Stimulated activated naive CD4-positive, alpha-beta T cell treated with Interleukin-2 at 50 U/mL for 16 hours (primary cell): Measurements from ENCODE around the gene FAM229A.
"Not testable (repeated sequence)": the region's sequence is repeated elsewhere in the genome, so short reads cannot be mapped to it uniquely, and the experiment has no call there.

Experiments
- DNase-seq: peaks from one replicate; lab custom pipeline; 2025; lab: John Stamatoyannopoulos, UW

FAM229A gene, protein sequence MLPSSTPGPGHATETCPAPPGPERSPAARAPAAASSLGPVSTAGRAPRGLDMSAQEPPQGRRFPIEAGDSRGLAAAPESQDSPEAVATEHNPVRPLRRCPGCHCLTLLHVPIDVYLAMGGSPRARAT

DNA sequence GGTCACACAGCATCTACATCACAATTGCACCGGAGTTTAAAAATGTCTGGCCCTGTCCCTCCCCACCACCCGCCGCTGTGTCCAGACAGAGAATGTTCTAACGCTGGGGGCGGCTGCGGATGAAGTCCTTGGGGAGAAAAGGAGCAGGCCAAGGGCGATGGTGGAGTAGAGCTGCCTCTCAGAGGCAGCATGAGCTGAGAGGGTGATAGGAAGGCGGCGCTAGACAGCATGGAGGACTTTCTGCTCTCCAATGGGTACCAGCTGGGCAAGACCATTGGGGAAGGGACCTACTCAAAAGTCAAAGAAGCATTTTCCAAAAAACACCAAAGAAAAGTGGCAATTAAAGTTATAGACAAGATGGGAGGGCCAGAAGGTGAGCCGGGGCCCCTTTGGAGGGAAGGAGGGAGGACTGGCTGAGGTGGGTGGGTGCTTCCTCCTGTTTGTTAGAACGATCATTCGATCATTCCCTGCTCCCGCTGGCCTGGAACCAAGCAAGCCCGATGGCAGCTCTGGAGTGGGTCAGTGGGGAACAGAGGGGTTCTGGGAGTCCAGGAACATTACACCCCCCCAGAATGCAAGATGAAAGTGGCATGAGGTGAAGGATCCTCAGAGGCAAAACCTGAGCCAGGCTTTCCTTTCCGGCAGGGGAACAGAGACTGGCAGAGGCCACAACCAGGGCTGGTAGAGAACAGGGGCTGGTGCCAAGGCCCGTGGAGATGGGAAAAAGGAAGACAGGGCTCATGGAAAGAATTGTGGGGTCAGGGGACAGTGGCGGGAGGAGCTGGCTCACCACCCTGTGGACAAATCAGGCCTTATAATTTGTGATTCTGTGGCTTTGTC, at the start of gene FAM229A, which contains the start of gene TSSK3:
TSS of gene FAM229A (minus strand) at position 12 of the 840 bp plus-strand sequence. CDS start 394 bp downstream, outside the sequence.
TSS of gene TSSK3 (plus strand) at position 66 of the 840 bp plus-strand sequence. CDS start at position 229, 163 bp downstream.
- DNase-seq: no peak

DNA sequence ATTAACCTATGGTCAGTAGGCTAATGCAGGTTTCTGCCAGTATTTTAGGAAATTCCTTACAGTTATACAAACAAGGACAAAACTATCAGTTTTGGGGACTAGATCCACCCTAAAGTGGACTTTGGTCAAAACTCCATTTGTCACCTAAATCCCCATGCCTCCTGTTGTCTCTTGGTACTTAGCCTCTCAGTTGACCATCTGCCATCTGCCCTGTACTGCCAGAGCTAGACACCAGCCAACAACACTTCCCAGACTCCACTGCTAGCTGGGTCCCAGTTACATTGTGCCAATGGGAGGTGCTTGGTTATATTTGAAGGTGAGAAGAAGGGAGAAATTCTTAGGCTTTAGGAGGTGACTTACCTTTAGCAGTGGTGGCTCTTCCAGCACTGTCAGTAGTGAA, 49.0 kb upstream of the FAM229A start:
- DNase-seq: no peak

DNA sequence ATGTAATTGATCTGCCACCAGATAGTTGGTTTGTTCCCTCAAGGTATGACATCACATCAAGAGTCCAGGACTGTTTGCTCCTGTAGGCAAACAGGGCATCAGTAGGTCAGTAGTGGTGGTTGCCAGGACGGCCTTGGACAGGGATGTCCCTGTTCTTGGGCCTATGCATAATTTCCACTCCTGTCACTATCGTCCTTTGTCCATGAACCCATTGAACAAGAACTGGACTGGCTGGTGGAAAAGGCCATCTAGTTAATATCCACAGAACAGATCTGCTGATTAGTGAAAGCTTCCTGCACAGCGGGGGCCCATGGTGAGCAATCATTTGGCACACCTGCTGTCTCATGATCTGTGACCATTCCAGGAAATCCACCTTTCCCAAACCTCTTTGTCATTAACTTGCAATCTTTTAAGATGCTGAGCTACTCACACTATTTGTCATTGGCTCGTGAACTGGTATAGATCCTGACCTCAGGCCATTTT, 44.4 kb upstream of the FAM229A start:
- no peak for DNase-seq

DNA sequence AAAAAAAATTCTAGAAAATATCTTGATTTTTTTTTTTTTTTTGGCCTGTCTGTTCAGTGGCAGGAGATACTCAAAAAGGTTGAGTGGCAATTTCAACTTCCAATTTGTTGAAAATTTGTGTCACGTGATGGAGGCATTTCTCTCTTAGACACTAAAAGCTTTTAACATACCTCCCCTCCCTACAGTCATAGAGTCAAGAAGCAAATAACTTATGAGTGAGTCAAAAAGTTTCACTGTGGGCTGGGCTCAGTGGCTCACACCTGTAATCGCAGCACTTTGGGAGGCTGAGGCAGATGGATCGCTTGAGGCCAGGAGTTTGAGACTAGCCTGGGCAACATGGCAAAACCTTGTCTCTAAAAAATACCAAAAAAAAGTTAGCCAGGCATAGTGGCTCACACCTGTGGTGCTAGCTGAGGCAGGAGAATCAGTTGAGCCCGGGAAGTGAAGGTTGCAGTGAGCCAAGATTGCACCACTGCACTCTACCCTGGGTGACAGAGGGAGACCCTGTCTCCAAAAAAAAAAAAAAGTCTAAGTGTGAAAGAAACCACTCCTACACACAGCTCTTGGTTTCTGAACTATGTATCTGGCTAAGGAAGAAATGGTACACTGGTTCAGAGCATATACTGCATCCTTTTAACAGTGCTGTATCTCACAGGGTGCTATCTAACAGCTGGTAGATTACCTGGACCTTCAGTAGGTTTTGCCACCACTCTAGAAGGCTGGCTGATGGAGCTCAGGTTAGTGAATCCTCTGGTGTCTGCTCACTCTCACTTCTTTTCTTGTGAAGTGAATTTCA, 43.6 kb upstream of the FAM229A start:
- DNase-seq: no peak

DNA sequence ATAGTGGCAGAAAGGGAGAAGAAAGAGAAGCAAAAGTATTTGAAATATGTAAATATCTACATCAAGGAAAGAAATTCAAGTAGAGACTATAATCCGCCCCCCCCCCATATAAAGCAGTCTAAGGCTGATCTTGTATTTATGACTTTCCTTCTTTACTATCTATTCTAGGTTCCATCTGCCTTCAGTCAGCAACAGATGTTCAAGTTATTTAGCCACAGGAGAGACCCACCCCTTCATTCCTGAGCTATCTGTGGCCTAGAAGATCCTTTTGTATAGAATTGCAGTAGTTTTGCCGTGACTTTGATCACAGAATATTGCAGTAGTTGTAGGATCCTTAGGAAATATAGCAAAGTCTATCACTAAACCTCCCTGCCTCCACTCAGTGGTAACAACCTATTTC, 42.7 kb upstream of the FAM229A start:
- DNase-seq: no peak

DNA sequence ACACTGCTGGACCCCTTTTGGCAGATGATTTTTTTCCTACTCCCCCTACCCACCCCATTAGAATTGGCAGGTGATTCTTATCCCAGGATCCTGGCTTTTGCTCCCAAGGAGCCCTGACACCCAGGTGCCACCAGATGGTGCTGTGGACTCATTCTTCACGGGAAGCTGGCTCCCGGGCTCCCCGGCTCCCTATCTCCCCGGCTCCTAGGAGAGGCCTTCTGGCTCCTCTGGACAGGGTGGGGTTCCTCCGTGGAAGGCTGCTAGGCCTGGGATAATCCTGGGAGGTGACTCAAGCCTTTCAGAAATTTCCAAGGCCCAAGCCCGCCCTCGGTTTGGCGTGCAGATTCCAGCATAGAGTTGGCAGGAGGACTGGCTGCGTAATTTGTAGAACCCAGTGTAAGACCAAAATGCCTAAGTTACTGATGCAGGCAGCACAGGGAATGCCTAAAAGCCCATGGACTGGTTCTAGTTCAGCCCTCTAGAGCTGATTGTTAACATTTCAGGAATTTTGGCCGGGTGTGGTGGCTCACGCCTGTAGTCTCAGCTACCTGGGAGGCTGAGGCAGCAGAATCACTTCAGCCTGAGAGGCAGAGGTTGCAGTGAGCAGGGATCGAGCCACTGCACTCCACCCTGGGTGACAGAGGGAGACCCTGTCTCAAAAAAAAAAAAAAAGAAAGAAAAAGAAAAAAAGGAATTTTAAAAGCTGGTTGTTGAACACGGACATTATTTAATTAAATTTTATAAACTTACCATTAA, 38.8 kb upstream of the FAM229A start:
- DNase-seq: peak; percentile 20

DNA sequence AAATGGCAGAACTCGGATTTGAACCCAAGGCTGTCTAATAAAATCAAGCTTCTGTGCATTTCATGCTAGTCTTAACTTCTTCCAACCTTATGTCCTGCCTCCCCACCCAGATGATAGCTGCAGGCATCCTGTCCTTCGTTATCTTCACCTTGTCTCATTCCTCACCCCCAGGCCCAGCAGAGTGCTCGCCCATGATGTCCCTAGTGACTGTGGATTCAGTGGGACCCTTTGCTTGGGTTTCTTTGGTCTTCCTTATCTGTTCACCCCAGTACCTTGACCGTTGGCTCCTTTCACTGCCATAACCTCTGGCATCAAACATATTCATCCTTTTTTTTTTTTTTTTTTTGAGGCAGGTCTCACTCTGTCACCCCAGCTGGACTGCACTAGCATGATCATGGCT, 37.6 kb upstream of the FAM229A start:
- DNase-seq: no peak

DNA sequence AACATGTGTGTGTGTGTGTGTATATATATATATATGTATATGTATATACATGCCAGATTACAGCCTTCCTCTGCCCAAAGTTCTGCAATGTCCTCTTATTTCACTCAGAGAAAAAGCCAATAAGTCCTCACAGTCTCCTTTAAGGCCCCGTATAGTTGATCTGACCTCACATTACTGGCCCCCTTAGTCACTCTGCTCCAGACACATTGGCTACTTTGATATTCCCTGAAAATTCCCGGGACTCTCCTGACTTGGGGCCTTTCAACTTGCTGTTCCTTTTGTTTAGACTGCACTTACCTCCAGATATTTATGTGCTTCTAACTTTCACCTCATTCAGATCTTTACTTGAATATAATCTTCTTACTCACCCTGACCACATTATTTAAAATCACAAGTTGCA, 36.1 kb upstream of the FAM229A start:
- no peak for DNase-seq

DNA sequence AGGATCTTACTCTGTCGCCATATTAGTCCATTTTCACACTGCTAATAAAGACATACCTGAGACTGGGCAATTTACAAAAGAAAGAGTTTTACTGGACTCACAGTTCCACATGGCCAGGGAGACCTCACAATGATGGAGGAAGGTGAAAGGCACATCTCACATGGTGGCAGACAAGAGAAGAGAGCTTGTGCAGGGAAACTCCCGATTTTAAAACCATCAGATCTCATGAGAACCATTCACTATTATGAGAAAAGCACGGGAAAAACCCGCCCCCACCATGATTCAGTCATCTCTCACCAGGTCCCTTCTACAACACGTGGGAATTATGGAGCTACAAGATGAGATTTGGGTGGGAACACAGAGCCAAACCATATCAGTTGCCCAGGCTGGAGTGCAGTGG, 34.2 kb upstream of the FAM229A start:
- not testable (repeated sequence) for DNase-seq

DNA sequence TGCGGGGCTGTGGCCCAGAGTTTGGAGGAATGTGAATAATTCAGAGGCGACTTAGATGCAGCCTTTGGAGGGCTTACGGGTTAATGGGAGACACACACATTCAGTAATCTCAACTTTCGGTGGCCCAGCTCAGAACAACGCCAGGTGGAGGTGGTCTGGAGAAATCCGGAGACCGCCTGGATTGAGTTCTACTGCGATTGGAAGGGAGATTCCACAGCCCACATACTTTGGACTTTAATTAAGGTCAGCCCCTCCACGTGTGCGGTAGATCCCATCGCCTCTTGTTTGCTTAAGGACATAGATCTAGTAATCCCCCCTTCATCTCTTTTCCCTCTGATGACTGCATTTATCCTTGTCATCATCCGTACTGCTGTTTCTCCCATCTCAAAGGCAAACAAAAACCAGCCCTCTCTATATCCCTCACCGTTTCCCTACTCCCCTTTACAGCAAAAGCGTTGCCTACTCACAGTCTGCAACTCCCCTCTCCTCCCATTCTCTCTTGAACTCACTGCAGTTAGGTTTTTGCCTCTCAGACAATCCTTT, 32.7 kb upstream of the FAM229A start:
- no peak for DNase-seq

DNA sequence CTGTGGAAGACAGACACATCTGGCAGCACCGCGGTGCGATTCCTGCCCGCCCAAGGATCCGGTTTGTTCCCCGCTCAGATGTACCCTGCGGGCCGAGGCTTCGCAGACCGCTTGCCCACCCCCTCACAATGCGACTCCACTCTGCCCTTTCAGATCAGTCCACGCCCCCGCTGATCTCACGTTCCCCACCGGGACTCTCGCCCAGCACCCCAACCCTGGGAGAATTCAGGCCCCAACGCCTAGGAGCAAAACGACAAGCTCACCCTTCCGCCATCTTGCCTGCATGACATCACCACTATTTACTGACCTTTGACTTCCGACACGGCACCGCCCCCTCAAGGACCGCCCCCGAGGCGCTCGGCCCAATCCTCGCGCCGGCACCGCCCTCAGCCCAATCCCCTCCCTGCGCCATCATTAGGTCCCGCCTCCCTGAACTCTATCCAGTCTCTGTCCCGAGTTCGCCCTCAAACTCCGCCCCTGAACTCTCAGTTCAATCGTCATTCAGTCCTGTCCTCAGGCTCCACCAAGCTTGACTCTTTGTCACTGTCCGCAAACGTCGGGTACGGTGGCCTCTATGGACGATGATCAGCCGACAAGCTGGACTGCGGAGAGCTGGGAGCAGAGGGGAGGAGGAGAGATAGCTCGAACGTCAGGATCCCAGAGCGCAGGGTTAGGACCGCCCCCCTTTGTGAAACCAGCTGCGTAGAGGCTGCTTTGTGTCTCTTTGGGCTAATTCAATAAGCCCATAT, 32.0 kb upstream of the FAM229A start, which contains the start of gene BSDC1:
TSS of gene BSDC1 (minus strand) at position 301 of the 749 bp plus-strand sequence. CDS start at position 274, 27 bp downstream.
- peak; percentile 98 for DNase-seq

DNA sequence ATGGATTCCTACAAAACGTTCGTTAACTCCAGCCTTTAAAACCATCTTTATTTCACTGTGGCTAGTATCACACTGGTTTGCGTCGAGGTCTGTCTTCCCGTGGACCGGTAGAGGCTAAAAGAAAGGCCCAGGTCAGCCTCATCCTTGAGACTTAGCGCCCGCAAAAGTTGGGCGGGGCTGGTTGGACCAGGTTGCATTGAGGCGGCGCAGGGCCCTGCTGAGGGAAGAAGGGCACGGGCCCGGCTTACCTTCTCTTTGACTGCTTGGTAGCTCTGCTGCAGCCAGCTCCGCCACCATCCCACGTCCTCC, 31.5 kb upstream of the FAM229A start:
- no peak for DNase-seq

DNA sequence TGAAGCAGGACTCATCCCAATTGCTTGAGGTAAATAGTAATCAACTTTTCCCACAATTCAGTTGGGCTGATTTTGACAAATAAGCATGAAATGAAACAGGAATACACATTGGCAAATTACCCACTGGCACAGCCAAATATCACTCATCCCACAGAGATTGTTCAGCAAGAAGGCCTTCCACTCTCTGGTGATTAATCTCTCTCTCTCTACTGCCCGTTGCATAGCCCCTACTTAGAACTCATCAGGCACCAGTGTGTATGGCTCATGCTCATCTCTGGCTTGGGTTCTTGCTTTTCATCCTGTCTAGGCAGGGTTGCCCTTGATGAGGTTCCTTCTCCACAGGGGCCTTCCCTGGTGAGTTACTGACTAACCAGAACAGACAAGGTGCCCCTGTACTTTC, 30.9 kb upstream of the FAM229A start:
- DNase-seq: no peak

DNA sequence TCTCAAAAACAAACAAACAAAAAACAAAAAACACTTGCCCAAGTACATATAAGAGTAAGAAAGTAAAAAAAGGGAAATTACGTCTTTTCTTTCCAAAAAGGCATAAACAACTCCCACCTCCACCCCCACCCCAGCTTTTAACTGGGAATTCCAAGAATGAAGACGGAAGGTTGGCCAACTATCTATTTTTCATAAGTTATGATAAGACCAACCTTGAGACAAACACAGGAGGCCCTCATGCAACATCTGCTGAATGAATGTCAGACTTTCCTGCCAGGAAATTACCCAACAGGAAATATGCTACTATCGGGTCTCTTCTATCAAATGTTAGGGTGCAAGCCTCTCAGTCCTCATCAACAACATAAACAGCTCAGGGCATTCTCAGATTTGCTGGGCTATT, 30.0 kb upstream of the FAM229A start:
- DNase-seq: no peak

DNA sequence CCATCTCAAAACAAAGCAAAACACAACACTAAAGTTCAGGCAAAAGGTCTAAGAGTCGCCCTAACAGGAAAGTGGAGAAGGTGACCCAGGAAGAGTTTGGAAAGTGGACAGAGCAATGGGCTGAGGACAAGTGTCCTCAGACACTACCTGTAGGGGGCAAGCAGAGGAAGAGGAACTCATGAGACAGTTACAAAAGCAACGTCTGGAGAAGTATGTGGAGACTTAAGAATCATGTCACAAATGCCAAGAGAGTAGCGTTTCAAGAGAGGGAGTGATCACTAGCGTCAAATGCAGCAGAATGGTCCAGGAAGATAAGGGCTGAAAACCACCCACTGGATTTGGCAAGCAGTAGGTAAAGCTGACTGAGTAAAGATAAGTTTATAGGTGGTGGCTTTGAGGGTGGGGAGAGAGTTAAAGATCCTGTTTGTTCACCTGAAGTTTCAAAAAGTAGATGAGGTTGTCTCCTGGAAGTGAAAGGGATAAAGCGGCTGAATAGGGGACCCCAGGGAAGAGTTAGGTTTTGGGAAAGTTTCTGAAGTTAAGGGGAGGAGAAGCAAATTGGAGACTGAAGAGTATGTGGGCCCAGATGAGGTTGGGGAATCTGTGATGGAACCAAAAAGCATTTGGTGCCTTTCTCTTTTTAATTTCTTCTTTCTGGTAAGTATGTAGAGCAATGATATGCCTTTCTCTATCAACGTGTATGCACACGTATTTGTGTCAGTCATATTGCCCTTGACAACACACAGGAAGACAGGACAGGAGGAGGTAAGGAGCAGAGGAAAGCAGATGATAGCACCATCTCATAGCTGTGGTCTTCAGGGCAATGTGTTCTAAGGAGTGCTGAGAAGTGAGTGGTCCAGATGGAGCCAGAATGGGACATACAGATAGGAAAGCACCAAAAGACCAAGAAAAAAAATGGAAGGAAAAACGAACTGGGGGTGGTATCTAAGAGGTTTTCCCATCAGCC, 28.9 kb upstream of the FAM229A start:
- DNase-seq: no peak

DNA sequence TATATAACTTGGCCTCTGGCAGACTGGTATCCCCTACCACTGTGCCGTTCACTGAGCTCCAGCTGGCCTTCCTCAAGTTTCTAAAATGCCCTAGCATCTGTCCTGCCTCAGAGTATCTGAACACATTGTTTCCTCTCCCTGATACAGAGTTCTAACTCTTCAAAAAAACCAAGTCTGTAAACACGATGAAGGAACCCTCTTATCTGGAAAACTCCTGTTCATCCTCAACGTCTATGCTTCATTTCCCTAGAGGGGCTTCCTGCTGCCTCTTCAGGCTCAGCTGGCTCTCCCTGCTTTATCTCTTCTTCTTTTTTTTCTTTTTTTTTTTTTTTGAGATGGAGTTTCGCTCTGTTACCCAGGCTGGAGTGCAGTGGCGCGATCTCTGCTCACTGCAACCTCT, 26.4 kb upstream of the FAM229A start:
- DNase-seq: no peak

DNA sequence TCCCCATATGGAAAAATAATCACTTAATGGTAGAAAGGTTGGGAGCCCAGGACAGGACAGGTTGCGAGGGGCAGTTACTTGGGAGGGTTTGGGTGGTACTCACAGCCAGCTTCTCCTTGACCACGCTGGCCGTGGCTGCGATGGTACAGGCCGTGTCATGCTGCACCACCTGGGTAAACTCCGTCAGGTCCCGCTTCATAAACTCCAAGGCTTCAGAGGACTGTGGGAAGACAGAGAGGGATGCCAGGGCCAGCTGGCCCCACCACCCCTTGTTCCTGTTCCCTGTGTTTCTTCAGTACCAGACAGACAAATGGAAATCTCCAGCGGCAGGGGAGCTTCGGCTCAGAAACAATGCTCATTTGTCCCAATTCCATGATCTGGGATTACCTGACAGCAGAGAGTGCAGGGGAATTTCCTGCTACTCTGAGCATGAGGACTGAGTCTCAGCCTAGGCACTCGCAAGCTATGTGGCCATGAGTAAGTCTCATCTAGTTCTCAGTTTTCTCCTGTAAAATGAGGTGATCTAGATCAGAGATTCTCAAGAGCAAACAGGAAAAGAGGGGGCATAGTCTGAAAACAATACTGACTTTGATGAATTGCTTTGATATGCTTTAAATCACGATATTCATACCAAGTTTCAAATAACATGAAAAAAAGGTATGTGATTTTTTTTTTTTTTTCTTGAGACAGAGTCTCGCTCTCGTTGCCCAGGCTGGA, 24.5 kb upstream of the FAM229A start:
- no peak for DNase-seq

DNA sequence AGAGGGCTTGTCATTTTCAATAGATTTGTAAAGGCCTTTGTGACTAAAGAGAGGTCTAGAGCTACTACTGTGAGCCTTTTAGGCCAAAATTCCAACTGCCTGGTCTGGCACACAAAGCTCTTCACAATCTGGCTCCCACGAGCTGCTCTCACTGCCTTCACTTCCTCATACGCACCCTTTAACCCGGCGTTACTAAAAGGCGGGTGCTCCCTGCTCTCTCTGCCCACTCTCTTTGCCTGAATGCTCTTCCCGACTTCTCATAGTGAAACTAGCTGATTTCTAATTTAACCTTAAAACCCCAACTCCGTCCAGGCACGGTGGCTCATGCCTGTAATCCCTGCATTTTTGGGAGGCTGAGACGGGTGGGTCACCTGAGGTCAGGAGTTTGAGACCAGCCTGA, 17.8 kb upstream of the FAM229A start:
- no peak for DNase-seq
